ENCODE results near the gene HNRNPA1. TPM values are rescaled to one million over a fixed set of nuclear protein-coding genes. Genes with fewer than 3 reads are reported as not detected.
A peak's percentile ranks its signal among the peaks of the same experiment; 100 is the strongest.
"Not testable (repeated sequence)": the region's sequence is repeated elsewhere in the genome, so short reads cannot be mapped to it uniquely, and the experiment has no call there.

The HNRNPA1 gene
- 1,766 and 1,801 TPM in 2 replicates for total RNA-seq (2014; rRNA removed; shearing (Covaris generic))

DNA sequence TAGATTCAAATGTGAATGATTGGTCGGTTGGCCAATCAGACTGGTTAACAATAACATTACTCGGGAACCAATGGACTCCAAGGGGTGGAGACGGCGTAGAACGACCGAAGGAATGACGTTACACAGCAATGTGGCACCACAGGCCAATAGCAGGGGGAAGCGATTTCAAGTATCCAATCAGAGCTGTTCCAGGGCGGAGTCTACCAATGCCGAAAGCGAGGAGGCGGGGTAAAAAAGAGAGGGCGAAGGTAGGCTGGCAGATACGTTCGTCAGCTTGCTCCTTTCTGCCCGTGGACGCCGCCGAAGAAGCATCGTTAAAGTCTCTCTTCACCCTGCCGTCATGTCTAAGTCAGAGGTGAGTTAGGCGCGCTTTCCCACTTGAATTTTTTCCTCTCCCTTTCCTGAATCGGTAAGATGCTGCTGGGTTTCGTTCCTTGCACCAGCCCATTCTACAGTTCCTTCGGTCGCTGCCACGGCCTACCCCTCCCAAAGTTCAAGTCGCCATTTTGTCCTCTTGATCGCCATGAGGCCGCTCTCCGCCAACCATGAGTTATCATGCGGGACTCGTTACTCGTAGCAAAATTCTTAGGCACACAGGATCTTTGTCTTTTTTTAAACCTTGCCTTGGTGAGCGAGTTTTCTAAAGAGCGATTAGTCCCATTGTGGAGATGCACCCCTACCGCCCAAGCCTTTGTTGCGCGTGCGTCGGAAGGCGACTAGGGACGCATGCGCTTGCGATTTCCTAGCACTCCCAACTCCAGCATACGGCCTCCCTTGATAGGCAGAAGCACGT is at the start of gene HNRNPA1:
Gene HNRNPA1 (plus strand): TSS at position 259 of the 793 bp plus-strand sequence. CDS start 82 bp downstream, at position 341.
- Histone ChIP-seq H3K4me1 (no peaks in the 10 kb centered on the region; the same call in 1 of the 2 replicates), H3K36me3 (peaks cover 67% of the 10 kb centered on the region), H3K4me3 (peak within 1 kb of the TSS; percentile 82), H3K9me3 (replicated peaks) (no peaks in the 10 kb centered on the region), H3K27ac (peak within 1 kb of the TSS; percentile 98), H3K27me3 (no peaks in the 10 kb centered on the region)
- DNase-seq, result peak; percentile 98 to 99

DNA sequence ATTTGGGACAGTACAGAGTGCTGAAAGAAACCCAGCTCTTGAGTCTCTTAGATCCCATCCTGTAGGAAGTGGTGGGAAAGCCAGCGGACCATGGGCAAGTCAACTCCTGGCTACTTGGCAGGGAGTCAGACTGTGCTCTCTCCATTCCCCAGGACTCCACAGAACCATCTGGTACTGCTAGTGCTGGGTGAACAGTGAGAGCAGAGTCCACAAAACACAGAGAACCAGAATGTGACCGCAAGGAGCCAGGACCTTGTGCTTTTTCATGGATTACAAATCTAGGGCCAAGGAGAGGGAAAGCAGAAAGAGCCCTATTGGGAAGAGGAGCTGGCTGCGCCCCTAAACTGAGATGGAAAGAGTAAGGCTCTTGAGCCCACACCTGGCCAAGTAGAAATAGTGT is 49.3 kb upstream of the HNRNPA1 start:
- H3K27me3 ChIP-seq, DNase-seq: not testable (repeated sequence)

GRCh38 chr12:54232790-54233189 is 47.7 kb upstream of the HNRNPA1 start:
- DNase-seq, result no peak
- no peaks in the 10 kb centered on the region for H3K4me1 ChIP-seq

More for the DNA sequence above, 49.3 kb upstream of the HNRNPA1 start:
- not testable (repeated sequence) for H3K4me1 ChIP-seq; H3K9me3 ChIP-seq (replicated peaks); H3K4me3 ChIP-seq; H3K27ac ChIP-seq; H3K36me3 ChIP-seq

GRCh38 chr12:54238531-54238930 is 42.0 kb upstream of the HNRNPA1 start:
- no peaks in the 10 kb centered on the region for H3K9me3 ChIP-seq (replicated peaks)
- H3K36me3 ChIP-seq, result peaks cover 58% of the 10 kb centered on the region
- H3K4me1 ChIP-seq, result no peaks in the 10 kb centered on the region; the same call in 1 of the 2 replicates
- H3K27ac ChIP-seq, result no peak overlapping the region
- no peaks in the 10 kb centered on the region for H3K27me3 ChIP-seq
- no peak for DNase-seq
- H3K4me3 ChIP-seq, result no peak overlapping the region

More at GRCh38 chr12:54232790-54233189, 47.7 kb upstream of the HNRNPA1 start:
- Histone ChIP-seq H3K4me3 (no peak overlapping the region), H3K27ac (no peak overlapping the region), H3K9me3 (replicated peaks) (no peaks in the 10 kb centered on the region), H3K36me3 (peaks cover 21% of the 10 kb centered on the region), H3K27me3 (no peaks in the 10 kb centered on the region)

DNA sequence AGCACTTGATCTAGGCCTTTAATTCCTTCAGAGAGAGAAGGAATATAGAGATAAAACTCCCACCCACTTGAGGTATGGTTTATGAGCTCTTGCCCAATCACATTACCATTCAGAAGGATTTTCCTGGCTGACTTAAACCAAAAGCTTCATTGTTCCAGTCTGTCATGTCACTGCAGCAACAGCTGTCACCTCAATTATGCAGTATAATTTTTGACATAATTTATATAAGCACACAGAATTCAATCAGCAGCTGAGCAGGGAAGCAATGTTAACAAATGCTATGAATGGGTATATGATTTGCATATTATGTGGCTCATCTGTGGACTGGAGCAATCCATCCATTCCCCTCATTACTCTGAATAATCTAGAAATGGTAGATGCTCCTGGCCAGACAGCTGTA is 40.9 kb upstream of the HNRNPA1 start:
- Histone ChIP-seq H3K36me3 (peaks cover 68% of the 10 kb centered on the region), H3K4me3 (no peak overlapping the region), H3K27ac (no peak overlapping the region), H3K9me3 (replicated peaks) (no peaks in the 10 kb centered on the region), H3K27me3 (no peaks in the 10 kb centered on the region), H3K4me1 (no peaks in the 10 kb centered on the region; the same call in 1 of the 2 replicates)
- DNase-seq, result peak in 1 of 2 experiments; percentile 28

- Histone ChIP-seq H3K27ac (no peak overlapping the region), H3K27me3 (no peaks in the 10 kb centered on the region), H3K36me3 (peaks cover 73% of the 10 kb centered on the region), H3K9me3 (replicated peaks) (no peaks in the 10 kb centered on the region), H3K4me3 (no peak overlapping the region), H3K4me1 (no peaks in the 10 kb centered on the region; the same call in 1 of the 2 replicates)
- no peak for DNase-seq
Observed at GRCh38 chr12:54240129-54240528, 40.4 kb upstream of the HNRNPA1 start.

GRCh38 chr12:54240971-54241588 is 39.4 kb upstream of the HNRNPA1 start:
- Histone ChIP-seq H3K4me3 (no peak overlapping the region), H3K4me1 (no peaks in the 10 kb centered on the region; the same call in 1 of the 2 replicates), H3K27me3 (no peaks in the 10 kb centered on the region), H3K36me3 (peaks cover 76% of the 10 kb centered on the region), H3K9me3 (replicated peaks) (no peaks in the 10 kb centered on the region), H3K27ac (no peak overlapping the region)
- DNase-seq, result no peak

DNA sequence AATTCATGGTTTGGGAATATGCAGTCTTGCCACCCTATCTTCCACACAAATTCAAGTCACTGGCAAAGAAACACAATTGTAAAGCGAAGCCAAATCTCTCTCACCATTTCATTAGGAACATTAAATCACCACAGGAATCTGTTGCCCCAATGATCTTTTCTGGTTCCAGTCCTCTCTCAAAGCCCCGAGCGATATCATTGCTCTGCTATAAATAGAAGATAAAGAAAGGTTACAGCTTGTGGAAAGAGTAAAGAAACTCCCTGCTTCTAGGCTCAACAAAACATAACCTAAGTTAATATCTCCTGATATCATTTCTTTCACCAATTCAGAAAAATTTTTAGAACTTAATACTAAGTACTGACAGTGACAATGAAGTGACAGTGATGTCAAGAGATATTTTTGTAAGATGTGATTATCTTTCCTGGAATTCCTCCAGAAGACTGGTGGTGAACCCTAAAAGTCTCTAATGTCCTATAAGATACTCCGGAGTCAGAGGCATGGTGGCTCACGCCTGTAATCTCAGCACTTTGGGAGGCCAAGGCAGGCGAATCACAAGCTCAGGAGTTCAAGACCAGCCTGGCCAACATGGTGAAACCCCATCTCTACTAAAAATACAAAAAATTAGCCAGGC is 34.4 kb upstream of the HNRNPA1 start:
- peaks cover 90% of the 10 kb centered on the region for H3K36me3 ChIP-seq
- H3K27ac ChIP-seq, result no peak overlapping the region
- H3K27me3 ChIP-seq, result no peaks in the 10 kb centered on the region
- H3K4me1 ChIP-seq, result no peaks in the 10 kb centered on the region
- H3K4me3 ChIP-seq, result no peak overlapping the region
- DNase-seq, result no peak
- no peaks in the 10 kb centered on the region for H3K9me3 ChIP-seq (replicated peaks)

- no peaks in the 10 kb centered on the region for H3K4me1 ChIP-seq
- peaks cover 82% of the 10 kb centered on the region for H3K36me3 ChIP-seq
- no peak overlapping the region for H3K27ac ChIP-seq
- no peak for DNase-seq
- no peaks in the 10 kb centered on the region for H3K9me3 ChIP-seq (replicated peaks)
- H3K4me3 ChIP-seq, result no peak overlapping the region
- H3K27me3 ChIP-seq, result no peaks in the 10 kb centered on the region
Observed at GRCh38 chr12:54249489-54249888, 31.0 kb upstream of the HNRNPA1 start.

GRCh38 chr12:54251667-54252284 is 28.8 kb upstream of the HNRNPA1 start:
- peak; percentile 11 to 65 for DNase-seq
- no peaks in the 10 kb centered on the region for H3K4me1 ChIP-seq
- H3K4me3 ChIP-seq, result no peak overlapping the region
- H3K27me3 ChIP-seq, result no peaks in the 10 kb centered on the region
- no peak overlapping the region for H3K27ac ChIP-seq
- H3K36me3 ChIP-seq, result peaks cover 82% of the 10 kb centered on the region
- no peaks in the 10 kb centered on the region for H3K9me3 ChIP-seq (replicated peaks)

GRCh38 chr12:54253240-54253639 is 27.3 kb upstream of the HNRNPA1 start:
- no peak overlapping the region for H3K27ac ChIP-seq
- H3K9me3 ChIP-seq (replicated peaks), result no peaks in the 10 kb centered on the region
- H3K36me3 ChIP-seq, result peaks cover 80% of the 10 kb centered on the region
- DNase-seq, result no peak
- no peak overlapping the region for H3K4me3 ChIP-seq
- H3K27me3 ChIP-seq, result no peaks in the 10 kb centered on the region
- H3K4me1 ChIP-seq, result peaks cover 8% of the 10 kb centered on the region

DNA sequence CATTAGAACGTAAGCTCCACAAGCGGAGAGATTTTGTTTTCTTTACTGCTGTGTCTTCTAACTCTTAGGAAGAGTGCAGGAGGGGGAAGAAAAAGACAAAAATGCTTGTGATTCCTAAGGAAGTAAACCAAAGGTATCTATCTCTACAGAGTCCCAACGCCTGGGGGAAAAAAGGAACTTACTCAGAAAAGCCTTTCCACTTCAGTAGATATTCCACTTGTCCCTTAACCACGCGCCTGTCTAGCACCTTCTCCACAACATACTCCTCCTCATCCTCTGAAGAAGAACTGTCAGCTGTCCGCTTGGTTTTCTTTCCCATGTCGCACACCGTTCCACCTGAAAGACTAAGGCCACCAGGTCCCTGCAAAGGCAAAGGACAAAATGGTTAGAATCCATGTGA is 23.2 kb upstream of the HNRNPA1 start:
- peaks cover 25% of the 10 kb centered on the region for H3K4me1 ChIP-seq
- no peaks in the 10 kb centered on the region for H3K9me3 ChIP-seq (replicated peaks)
- peaks cover 43% of the 10 kb centered on the region for H3K36me3 ChIP-seq
- no peak overlapping the region for H3K27ac ChIP-seq
- no peak for DNase-seq
- no peaks in the 10 kb centered on the region for H3K27me3 ChIP-seq
- H3K4me3 ChIP-seq, result no peak overlapping the region

- H3K36me3 ChIP-seq, result peaks cover 37% of the 10 kb centered on the region
- H3K9me3 ChIP-seq (replicated peaks), result no peaks in the 10 kb centered on the region
- H3K4me1 ChIP-seq, result peaks cover 32% of the 10 kb centered on the region
- peak overlapping the region; percentile 59 for H3K4me3 ChIP-seq
- peak; percentile 10 to 56 for DNase-seq
- H3K27ac ChIP-seq, result peak overlapping the region; percentile 96
- H3K27me3 ChIP-seq, result no peaks in the 10 kb centered on the region
Observed at GRCh38 chr12:54258201-54258681, 22.3 kb upstream of the HNRNPA1 start.

- peak; percentile 96 for DNase-seq
- Histone ChIP-seq H3K4me3 (peak overlapping the region; percentile 59), H3K36me3 (peaks cover 32% of the 10 kb centered on the region), H3K9me3 (replicated peaks) (no peaks in the 10 kb centered on the region), H3K27ac (peak overlapping the region; percentile 96), H3K27me3 (no peaks in the 10 kb centered on the region), H3K4me1 (peaks cover 32% of the 10 kb centered on the region)
Observed at GRCh38 chr12:54259194-54260011, 21.1 kb upstream of the HNRNPA1 start.

Data from SJCRH30 (cell line).